Mesothelial cell of epicardium (in vitro differentiated cells): ENCODE measurements around the gene NOXRED1. TPM values are rescaled to one million over a fixed set of nuclear protein-coding genes. Genes with fewer than 3 reads are reported as not detected.

ENCODE experiments used
- DNase-seq, 2 experiments: peaks; one replicate each; pipeline ENCODE4 v3.0.0; 2021; ENCODE audit warnings: low spot score in 2 of 2; ENCODE audit not compliant: unreplicated experiment in 2 of 2
- H3K27ac Mint-ChIP-seq: 2 replicates; pipeline ENCODE4 v1.8.0; 2021; ENCODE audit warnings: mixed read lengths
- H3K27me3 Mint-ChIP-seq: 2 replicates; pipeline ENCODE4 v1.8.0; 2021; ENCODE audit warnings: low read depth, mixed read lengths
- H3K36me3 Mint-ChIP-seq: 2 replicates; pipeline ENCODE4 v1.8.0; 2021; ENCODE audit warnings: mixed read lengths
- H3K4me1 Mint-ChIP-seq: 2 replicates; pipeline ENCODE4 v1.8.0; 2021; ENCODE audit warnings: mixed read lengths
- H3K4me3 Mint-ChIP-seq: 2 replicates; pipeline ENCODE4 v1.8.0; 2021; ENCODE audit warnings: mild to moderate bottlenecking, moderate library complexity, mixed read lengths
- H3K9me3 Mint-ChIP-seq: 2 replicates; pipeline ENCODE4 v1.8.0; 2021; ENCODE audit warnings: mixed read lengths
- CTCF ChIP-seq: fragments of 200-600 bp; sonication (generic); IDR thresholded peaks from one replicate; pipeline ENCODE4 v1.5.0; 2021; ENCODE audit warnings: antibody characterized with exemption; ENCODE audit not compliant: unreplicated experiment
- total RNA-seq: library from RNA; stranded (reverse); gene quantifications from 3 replicates; pipeline ENCODE4 v1.2.1, GENCODE V29; 2021

Gene NOXRED1
- total RNA-seq, 1 donor from 2014 or later, result 0.63 TPM

GRCh38 chr14:77347751-77348150 lies 75.6 kb downstream of the NOXRED1 start:
- DNase-seq, result no peak
- peaks cover 3% of the 10 kb centered on the region for H3K9me3 Mint-ChIP-seq
- H3K36me3 Mint-ChIP-seq, result peaks cover 30% of the 10 kb centered on the region
- H3K27ac Mint-ChIP-seq, result peak overlapping the region; percentile 79
- no peaks in the 10 kb centered on the region for H3K27me3 Mint-ChIP-seq
- no peak for TF ChIP-seq CTCF
- peaks cover 17% of the 10 kb centered on the region for H3K4me1 Mint-ChIP-seq
- no peak overlapping the region for H3K4me3 Mint-ChIP-seq

- no peak for TF ChIP-seq CTCF
- Mint-ChIP-seq H3K36me3 (peaks cover 38% of the 10 kb centered on the region), H3K4me1 (peaks cover 18% of the 10 kb centered on the region), H3K4me3 (no peak overlapping the region), H3K27me3 (no peaks in the 10 kb centered on the region), H3K27ac (no peak overlapping the region), H3K9me3 (peaks cover 3% of the 10 kb centered on the region)
- no peak for DNase-seq
Measured at GRCh38 chr14:77346495-77346894, 76.8 kb downstream of the NOXRED1 start.

GRCh38 chr14:77344377-77344996 lies 78.8 kb downstream of the NOXRED1 start:
- no peak for TF ChIP-seq CTCF
- no peak overlapping the region for H3K27ac Mint-ChIP-seq
- peaks cover 35% of the 10 kb centered on the region for H3K36me3 Mint-ChIP-seq
- no peaks in the 10 kb centered on the region for H3K27me3 Mint-ChIP-seq
- peaks cover 3% of the 10 kb centered on the region for H3K9me3 Mint-ChIP-seq
- no peak for DNase-seq
- peaks cover 18% of the 10 kb centered on the region for H3K4me1 Mint-ChIP-seq
- H3K4me3 Mint-ChIP-seq, result no peak overlapping the region

Other genes starting within 250 kb of the NOXRED1 start
- gene TMEM63C, start 241.7 kb downstream of the NOXRED1 start, total RNA-seq, result 6.2 to 7.7 TPM (median 7.0 TPM) in 3 replicates
- gene NGB, start 152.3 kb downstream of the NOXRED1 start, total RNA-seq, result not detected in 3 replicates
- 40.5 to 46.1 TPM (median 45.3 TPM) in 3 replicates for gene POMT2, start 102.6 kb downstream of the NOXRED1 start, total RNA-seq
- 20.7 to 24.0 TPM (median 23.5 TPM) in 3 replicates for gene GSTZ1, start 102.5 kb downstream of the NOXRED1 start, total RNA-seq
- gene TMED8, start 46.4 kb downstream of the NOXRED1 start, total RNA-seq, result 14.1 to 14.4 TPM (median 14.4 TPM) in 3 replicates
- gene SAMD15, start 46.1 kb downstream of the NOXRED1 start, total RNA-seq, result 2.0 to 3.4 TPM (median 2.1 TPM) in 3 replicates
- 25.8 to 29.7 TPM (median 27.8 TPM) in 3 replicates for gene VIPAS39, start 34.1 kb upstream of the NOXRED1 start, total RNA-seq
- 99.9 to 125 TPM (median 119 TPM) in 3 replicates for gene AHSA1, start 34.6 kb upstream of the NOXRED1 start, total RNA-seq
- gene ISM2, start 75.3 kb upstream of the NOXRED1 start, total RNA-seq, result 0.18 to 0.25 TPM (median 0.24 TPM) in 3 replicates
- gene SPTLC2, start 193.1 kb upstream of the NOXRED1 start, total RNA-seq, result 34.1 to 36.6 TPM (median 35.8 TPM) in 3 replicates